PC-3 (cell line): ENCODE measurements around the gene KCNIP4. TPM values are rescaled to one million over a fixed set of nuclear protein-coding genes. Genes with fewer than 3 reads are reported as not detected.

Experiments
- ATAC-seq: fragments of 200-7000 bp; cut with Tn5 transposase; 2 replicates; pipeline ENCODE4 v1.9.1; 2020; ENCODE audit warnings: mild to moderate bottlenecking, moderate library complexity
- BruUV-seq: library from RNA; stranded (reverse); fragments of 400-500 nt; replicated peaks from 2 replicates; lab custom pipeline; 2021; lab: Mats Ljungman, UMichigan
- CTCF ChIA-PET: fragments of 300-600 bp; sonication (Branson Sonifier 250); formaldehyde crosslinking; loops from one replicate; lab custom pipeline; 2022; ENCODE audit warnings: antibody characterized with exemption; lab: Charles Lee
- POLR2A ChIA-PET: fragments of 300-600 bp; sonication (Branson Sonifier 250); formaldehyde crosslinking; loops from one replicate; lab custom pipeline; 2022; ENCODE audit warnings: antibody characterized with exemption; ENCODE audit not compliant: unreplicated experiment; lab: Charles Lee
- DNase-seq: peaks from one replicate; pipeline ENCODE4 v3.0.0-alpha.2; 2015
- H2AFZ ChIP-seq: fragments of 300-600 bp; sonication (generic); 2 replicates; pipeline ENCODE4 v1.6.0; 2016; ENCODE audit warnings: antibody characterized with exemption, low read length
- H3F3A ChIP-seq: fragments of 300-600 bp; sonication (generic); one replicate; pipeline ENCODE4 v1.6.0; 2017; ENCODE audit warnings: antibody characterized with exemption, low read length, control low read depth, mild to moderate bottlenecking; ENCODE audit not compliant: unreplicated experiment
- H3K27ac ChIP-seq: fragments of 300-600 bp; sonication (generic); 2 replicates; pipeline ENCODE4 v1.5.1; 2016; ENCODE audit warnings: mild to moderate bottlenecking, low read length
- H3K27me3 ChIP-seq: fragments of 300-600 bp; sonication (generic); 2 replicates; pipeline ENCODE4 v1.6.1; 2016; ENCODE audit warnings: low read length, mixed read lengths
- H3K36me3 ChIP-seq: fragments of 300-600 bp; sonication (generic); 2 replicates; pipeline ENCODE4 v1.6.1; 2016; ENCODE audit warnings: low read depth, mixed run types, low read length, mixed read lengths
- H3K4me1 ChIP-seq: fragments of 300-600 bp; sonication (generic); 2 replicates; pipeline ENCODE4 v1.5.1; 2016; ENCODE audit warnings: low read length; ENCODE audit not compliant: insufficient read depth
- H3K4me2 ChIP-seq: fragments of 300-600 bp; sonication (generic); 2 replicates; pipeline ENCODE4 v1.6.0; 2016; ENCODE audit warnings: low read length
- H3K4me3 ChIP-seq: fragments of 300-600 bp; sonication (generic); 2 replicates; pipeline ENCODE4 v1.5.1; 2016; ENCODE audit warnings: mild to moderate bottlenecking, low read length, mixed read lengths
- H3K79me2 ChIP-seq: fragments of 300-600 bp; sonication (generic); 2 replicates; pipeline ENCODE4 v1.6.1; 2017; ENCODE audit warnings: low read length, mixed read lengths
- H3K9ac ChIP-seq: fragments of 300-600 bp; sonication (generic); 2 replicates; pipeline ENCODE4 v1.6.0; 2016; ENCODE audit warnings: mild to moderate bottlenecking, low read length
- H3K9me2 ChIP-seq: fragments of 300-600 bp; sonication (generic); replicated peaks from 2 replicates; pipeline ENCODE4 v1.6.1; 2016; ENCODE audit warnings: mixed run types, low read length, mixed read lengths
- H3K9me3 ChIP-seq: fragments of 300-600 bp; sonication (generic); 2 replicates; pipeline ENCODE4 v1.6.1; 2016; ENCODE audit warnings: low read length, mixed read lengths
- H4K20me1 ChIP-seq: fragments of 300-600 bp; sonication (generic); 2 replicates; pipeline ENCODE4 v1.6.1; 2016; ENCODE audit warnings: low read length, mixed read lengths
- EZH2 ChIP-seq: fragments of 300-600 bp; sonication (generic); IDR thresholded peaks from one replicate; pipeline ENCODE4 v1.6.1; 2017; ENCODE audit warnings: antibody characterized with exemption, mild to moderate bottlenecking, low read length; ENCODE audit not compliant: unreplicated experiment
- EZH2phosphoT487 ChIP-seq: fragments of 300-600 bp; sonication (generic); IDR thresholded peaks from 2 replicates; pipeline ENCODE4 v1.6.1; 2018; ENCODE audit warnings: mild to moderate bottlenecking, antibody characterized with exemption, low read length, borderline replicate concordance
- intact Hi-C: fragments of 100-400 bp; cut with micrococcal nuclease; formaldehyde crosslinking; loops from 2 replicates; pipeline ENCODE4 v1.9.0; 2023
- total RNA-seq: library from RNA; depleted of rRNA; stranded (reverse); fragments of >200 nt; gene quantifications from 2 replicates; pipeline ENCODE4 v1.2.3, GENCODE V29; 2014
- TF ChIP-seq, protein P1 (sequence below): fragments of 300-600 bp; sonication (generic); conservative IDR thresholded peaks from 2 replicates; pipeline ENCODE4 v1.5.1; 2017; ENCODE audit warnings: antibody characterized with exemption, low read depth, mild to moderate bottlenecking, low read length

KCNIP4 gene
- total RNA-seq, 1 experiment from 2014 or later: not detected

- H3K27ac ChIP-seq: no peak overlapping the region
- no peak overlapping the region for H3K9ac ChIP-seq
- ChIA-PET CTCF (no interaction called here), POLR2A (no interaction called here)
- DNase-seq: no peak
- TF ChIP-seq EZH2phosphoT487 (no peak), EZH2 (no peak)
- TF ChIP-seq, protein P1, sequence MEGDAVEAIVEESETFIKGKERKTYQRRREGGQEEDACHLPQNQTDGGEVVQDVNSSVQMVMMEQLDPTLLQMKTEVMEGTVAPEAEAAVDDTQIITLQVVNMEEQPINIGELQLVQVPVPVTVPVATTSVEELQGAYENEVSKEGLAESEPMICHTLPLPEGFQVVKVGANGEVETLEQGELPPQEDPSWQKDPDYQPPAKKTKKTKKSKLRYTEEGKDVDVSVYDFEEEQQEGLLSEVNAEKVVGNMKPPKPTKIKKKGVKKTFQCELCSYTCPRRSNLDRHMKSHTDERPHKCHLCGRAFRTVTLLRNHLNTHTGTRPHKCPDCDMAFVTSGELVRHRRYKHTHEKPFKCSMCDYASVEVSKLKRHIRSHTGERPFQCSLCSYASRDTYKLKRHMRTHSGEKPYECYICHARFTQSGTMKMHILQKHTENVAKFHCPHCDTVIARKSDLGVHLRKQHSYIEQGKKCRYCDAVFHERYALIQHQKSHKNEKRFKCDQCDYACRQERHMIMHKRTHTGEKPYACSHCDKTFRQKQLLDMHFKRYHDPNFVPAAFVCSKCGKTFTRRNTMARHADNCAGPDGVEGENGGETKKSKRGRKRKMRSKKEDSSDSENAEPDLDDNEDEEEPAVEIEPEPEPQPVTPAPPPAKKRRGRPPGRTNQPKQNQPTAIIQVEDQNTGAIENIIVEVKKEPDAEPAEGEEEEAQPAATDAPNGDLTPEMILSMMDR: no peak
- H3K36me3 ChIP-seq: no peaks in the 10 kb centered on the region
- no peaks in the 10 kb centered on the region for H3F3A ChIP-seq
- H2AFZ ChIP-seq: no peak overlapping the region
- BruUV-seq: no TSS peak
- intact Hi-C loops: no loop called here
- no peaks in the 10 kb centered on the region for H4K20me1 ChIP-seq
- no peaks in the 10 kb centered on the region for H3K79me2 ChIP-seq
- no peak overlapping the region for H3K4me2 ChIP-seq
- no peaks in the 10 kb centered on the region for H3K9me2 ChIP-seq
- ATAC-seq: no peak
- H3K9me3 ChIP-seq: no peaks in the 10 kb centered on the region
- peaks cover 5% of the 10 kb centered on the region; the same call in 1 of the 2 replicates for H3K27me3 ChIP-seq
- H3K4me1 ChIP-seq: peaks cover 8% of the 10 kb centered on the region; the same call in 1 of the 2 replicates
- no peak overlapping the region for H3K4me3 ChIP-seq
These were observed 302.8 kb downstream of the KCNIP4 start for GRCh38 chr4:21645776-21646175.

GRCh38 chr4:21641696-21642095 is 306.9 kb downstream of the KCNIP4 start:
- Histone ChIP-seq H3F3A (no peaks in the 10 kb centered on the region), H2AFZ (no peak overlapping the region), H3K9me2 (no peaks in the 10 kb centered on the region), H3K36me3 (no peaks in the 10 kb centered on the region), H3K9ac (no peak overlapping the region), H3K4me2 (no peak overlapping the region), H3K9me3 (no peaks in the 10 kb centered on the region), H3K79me2 (no peaks in the 10 kb centered on the region), H3K4me3 (no peak overlapping the region), H3K27me3 (peaks cover 11% of the 10 kb centered on the region; the same call in 1 of the 2 replicates), H4K20me1 (no peaks in the 10 kb centered on the region), H3K27ac (no peak overlapping the region), H3K4me1 (no peaks in the 10 kb centered on the region)
- TF ChIP-seq, protein P1: no peak
- no peak for TF ChIP-seq EZH2phosphoT487
- no peak for TF ChIP-seq EZH2
- ATAC-seq: no peak
- no peak for DNase-seq
- intact Hi-C loops: no loop called here
- ChIA-PET CTCF (no interaction called here), POLR2A (no interaction called here)
- BruUV-seq: no TSS peak

DNA sequence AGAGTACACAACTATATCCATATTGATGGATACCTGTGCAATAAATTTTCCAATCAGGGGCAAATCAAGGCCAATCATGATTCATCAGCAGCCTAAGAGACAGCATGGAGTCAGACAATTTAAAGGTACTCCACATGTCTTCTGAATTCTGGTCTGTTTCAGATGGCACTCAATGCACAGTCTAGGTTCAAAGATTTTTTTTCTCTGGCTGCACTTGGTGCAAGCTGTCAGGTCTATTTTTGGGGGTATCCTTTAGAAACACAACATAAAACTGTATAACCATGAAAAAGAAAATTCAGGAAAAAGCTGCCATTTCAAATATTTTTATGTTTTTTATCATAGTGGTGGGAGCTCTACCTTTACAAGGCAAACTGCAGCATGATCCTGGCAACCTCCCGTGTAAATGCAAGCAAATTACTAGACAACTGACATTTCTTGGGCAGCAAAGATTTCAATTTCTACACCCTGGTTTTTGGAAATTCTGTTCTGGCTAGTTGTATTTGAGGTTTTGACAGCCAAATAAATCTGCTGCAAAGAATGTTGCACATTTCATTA is 310.3 kb downstream of the KCNIP4 start:
- Histone ChIP-seq H2AFZ (no peak overlapping the region), H3F3A (no peaks in the 10 kb centered on the region), H3K79me2 (no peaks in the 10 kb centered on the region), H3K27ac (no peak overlapping the region), H4K20me1 (no peaks in the 10 kb centered on the region), H3K27me3 (peaks cover 10% of the 10 kb centered on the region; the same call in 1 of the 2 replicates), H3K9ac (no peak overlapping the region), H3K4me2 (no peak overlapping the region), H3K9me2 (no peaks in the 10 kb centered on the region), H3K4me1 (no peaks in the 10 kb centered on the region), H3K36me3 (no peaks in the 10 kb centered on the region), H3K4me3 (no peak overlapping the region), H3K9me3 (no peaks in the 10 kb centered on the region)
- ATAC-seq (no peak), DNase-seq (no peak)
- no peak for TF ChIP-seq EZH2phosphoT487
- no peak for TF ChIP-seq EZH2
- TF ChIP-seq, protein P1: no peak
- BruUV-seq: no TSS peak
- intact Hi-C loops: no loop called here
- POLR2A ChIA-PET: no interaction called here
- CTCF ChIA-PET: no interaction called here
